Activated naive CD8-positive, alpha-beta T cell treated with anti-CD3 and anti-CD28 coated beads, Interleukin-2, amount 50 U/mL, for 24 hours (primary cell): ENCODE data around the gene TMEM108.

Experiments used
- ATAC-seq: fragments of 150-1000 bp; cut with Tn5 transposase; one replicate; pipeline ENCODE4 v1.10.0; 2021
- DNase-seq: peaks from one replicate; pipeline ENCODE4 v3.0.0; 2021
- H3K27ac Mint-ChIP-seq: one replicate; pipeline ENCODE4 v1.8.0; 2021; ENCODE audit warnings: mild to moderate bottlenecking, mixed read lengths
- H3K27me3 Mint-ChIP-seq: one replicate; pipeline ENCODE4 v1.8.0; 2021; ENCODE audit warnings: mixed read lengths
- H3K36me3 Mint-ChIP-seq: one replicate; pipeline ENCODE4 v1.8.0; 2021; ENCODE audit warnings: low read depth, mixed read lengths
- H3K4me1 Mint-ChIP-seq: one replicate; pipeline ENCODE4 v1.8.0; 2021; ENCODE audit warnings: mixed read lengths
- H3K4me3 Mint-ChIP-seq: one replicate; pipeline ENCODE4 v1.8.0; 2021; ENCODE audit warnings: mild to moderate bottlenecking, moderate library complexity, mixed read lengths
- H3K9me3 Mint-ChIP-seq: one replicate; pipeline ENCODE4 v1.8.0; 2021; ENCODE audit warnings: mixed read lengths

Gene TMEM108

GRCh38 chr3:133188996-133189395 lies 150.8 kb downstream of the TMEM108 start:
- H3K4me1 Mint-ChIP-seq, result no peaks in the 10 kb centered on the region
- no peaks in the 10 kb centered on the region for H3K9me3 Mint-ChIP-seq
- no peaks in the 10 kb centered on the region for H3K36me3 Mint-ChIP-seq
- ATAC-seq (no peak), DNase-seq (no peak)
- no peak overlapping the region for H3K27ac Mint-ChIP-seq
- peaks cover 6% of the 10 kb centered on the region for H3K27me3 Mint-ChIP-seq
- no peak overlapping the region for H3K4me3 Mint-ChIP-seq

GRCh38 chr3:133189893-133190292 lies 151.7 kb downstream of the TMEM108 start:
- Mint-ChIP-seq H3K27me3 (peaks cover 6% of the 10 kb centered on the region), H3K27ac (no peak overlapping the region), H3K4me3 (no peak overlapping the region), H3K4me1 (no peaks in the 10 kb centered on the region), H3K36me3 (no peaks in the 10 kb centered on the region), H3K9me3 (no peaks in the 10 kb centered on the region)
- ATAC-seq, result no peak
- DNase-seq, result no peak

- no peaks in the 10 kb centered on the region for H3K9me3 Mint-ChIP-seq
- DNase-seq, result no peak
- ATAC-seq, result no peak
- no peaks in the 10 kb centered on the region for H3K4me1 Mint-ChIP-seq
- peaks cover 5% of the 10 kb centered on the region for H3K27me3 Mint-ChIP-seq
- no peak overlapping the region for H3K4me3 Mint-ChIP-seq
- H3K36me3 Mint-ChIP-seq, result no peaks in the 10 kb centered on the region
- H3K27ac Mint-ChIP-seq, result no peak overlapping the region
Measured at GRCh38 chr3:133191818-133192217, 153.6 kb downstream of the TMEM108 start.

GRCh38 chr3:133192363-133192945 lies 154.3 kb downstream of the TMEM108 start:
- ATAC-seq (no peak), DNase-seq (no peak)
- H3K4me1 Mint-ChIP-seq, result no peaks in the 10 kb centered on the region
- H3K27me3 Mint-ChIP-seq, result peaks cover 5% of the 10 kb centered on the region
- no peaks in the 10 kb centered on the region for H3K9me3 Mint-ChIP-seq
- H3K27ac Mint-ChIP-seq, result no peak overlapping the region
- no peaks in the 10 kb centered on the region for H3K36me3 Mint-ChIP-seq
- H3K4me3 Mint-ChIP-seq, result no peak overlapping the region

- DNase-seq (no peak), ATAC-seq (no peak)
- Mint-ChIP-seq H3K27ac (no peak overlapping the region), H3K4me3 (no peak overlapping the region), H3K4me1 (no peaks in the 10 kb centered on the region), H3K36me3 (no peaks in the 10 kb centered on the region), H3K27me3 (peaks cover 5% of the 10 kb centered on the region), H3K9me3 (no peaks in the 10 kb centered on the region)
Measured at GRCh38 chr3:133192967-133193366, 154.8 kb downstream of the TMEM108 start.

- Mint-ChIP-seq H3K4me1 (no peaks in the 10 kb centered on the region), H3K36me3 (no peaks in the 10 kb centered on the region), H3K4me3 (no peak overlapping the region), H3K27ac (no peak overlapping the region), H3K27me3 (peaks cover 4% of the 10 kb centered on the region), H3K9me3 (peaks cover 2% of the 10 kb centered on the region)
- DNase-seq (no peak), ATAC-seq (no peak)
Measured at GRCh38 chr3:133196527-133196926, 158.3 kb downstream of the TMEM108 start.

GRCh38 chr3:133197619-133198018 lies 159.4 kb downstream of the TMEM108 start:
- no peak for ATAC-seq
- Mint-ChIP-seq H3K36me3 (no peaks in the 10 kb centered on the region), H3K27ac (no peak overlapping the region), H3K27me3 (no peaks in the 10 kb centered on the region), H3K4me1 (no peaks in the 10 kb centered on the region), H3K4me3 (no peak overlapping the region), H3K9me3 (peaks cover 7% of the 10 kb centered on the region)
- DNase-seq, result no peak

- H3K9me3 Mint-ChIP-seq, result peaks cover under 1% of the 10 kb centered on the region
- no peak overlapping the region for H3K27ac Mint-ChIP-seq
- ATAC-seq (no peak), DNase-seq (no peak)
- peaks cover 22% of the 10 kb centered on the region for H3K4me1 Mint-ChIP-seq
- H3K36me3 Mint-ChIP-seq, result no peaks in the 10 kb centered on the region
- peaks cover 11% of the 10 kb centered on the region for H3K27me3 Mint-ChIP-seq
- H3K4me3 Mint-ChIP-seq, result no peak overlapping the region
Measured at GRCh38 chr3:133206921-133207320, 168.7 kb downstream of the TMEM108 start.

GRCh38 chr3:133208184-133208583 lies 170.0 kb downstream of the TMEM108 start:
- no peak overlapping the region for H3K4me3 Mint-ChIP-seq
- no peak for ATAC-seq
- DNase-seq, result no peak
- H3K9me3 Mint-ChIP-seq, result no peaks in the 10 kb centered on the region
- H3K27ac Mint-ChIP-seq, result no peak overlapping the region
- no peaks in the 10 kb centered on the region for H3K36me3 Mint-ChIP-seq
- H3K27me3 Mint-ChIP-seq, result peaks cover 11% of the 10 kb centered on the region
- H3K4me1 Mint-ChIP-seq, result peaks cover 22% of the 10 kb centered on the region

GRCh38 chr3:133209871-133210550 lies 171.8 kb downstream of the TMEM108 start:
- Mint-ChIP-seq H3K36me3 (no peaks in the 10 kb centered on the region), H3K27me3 (peaks cover 8% of the 10 kb centered on the region), H3K4me3 (no peak overlapping the region), H3K4me1 (peaks cover 22% of the 10 kb centered on the region), H3K27ac (peak overlapping the region; percentile 41), H3K9me3 (no peaks in the 10 kb centered on the region)
- DNase-seq, result no peak
- ATAC-seq, result peak; percentile 66

- Mint-ChIP-seq H3K27ac (no peak overlapping the region), H3K36me3 (no peaks in the 10 kb centered on the region), H3K9me3 (no peaks in the 10 kb centered on the region), H3K4me3 (no peak overlapping the region), H3K27me3 (peaks cover 5% of the 10 kb centered on the region), H3K4me1 (peaks cover 22% of the 10 kb centered on the region)
- DNase-seq (no peak), ATAC-seq (no peak)
Measured at GRCh38 chr3:133210656-133211055, 172.5 kb downstream of the TMEM108 start.

GRCh38 chr3:133211449-133211848 lies 173.3 kb downstream of the TMEM108 start:
- peak; percentile 35 for ATAC-seq
- no peak for DNase-seq

GRCh38 chr3:133211856-133212255 lies 173.7 kb downstream of the TMEM108 start:
- Mint-ChIP-seq H3K36me3 (no peaks in the 10 kb centered on the region), H3K4me3 (no peak overlapping the region), H3K9me3 (no peaks in the 10 kb centered on the region), H3K4me1 (peaks cover 22% of the 10 kb centered on the region), H3K27me3 (peaks cover 5% of the 10 kb centered on the region), H3K27ac (no peak overlapping the region)
- no peak for ATAC-seq
- DNase-seq, result no peak

More at GRCh38 chr3:133211449-133211848, 173.3 kb downstream of the TMEM108 start:
- Mint-ChIP-seq H3K27ac (no peak overlapping the region), H3K27me3 (peaks cover 5% of the 10 kb centered on the region), H3K4me1 (peaks cover 22% of the 10 kb centered on the region), H3K36me3 (no peaks in the 10 kb centered on the region), H3K9me3 (no peaks in the 10 kb centered on the region), H3K4me3 (no peak overlapping the region)

GRCh38 chr3:133213937-133214336 lies 175.7 kb downstream of the TMEM108 start:
- Mint-ChIP-seq H3K4me3 (no peak overlapping the region), H3K4me1 (peaks cover 22% of the 10 kb centered on the region), H3K36me3 (no peaks in the 10 kb centered on the region), H3K27me3 (peaks cover 5% of the 10 kb centered on the region), H3K27ac (no peak overlapping the region), H3K9me3 (no peaks in the 10 kb centered on the region)
- no peak for ATAC-seq
- DNase-seq, result no peak

- Mint-ChIP-seq H3K27ac (no peak overlapping the region), H3K4me1 (no peaks in the 10 kb centered on the region), H3K4me3 (no peak overlapping the region), H3K36me3 (no peaks in the 10 kb centered on the region), H3K9me3 (peaks cover 19% of the 10 kb centered on the region), H3K27me3 (peaks cover 3% of the 10 kb centered on the region)
- ATAC-seq, result no peak
- no peak for DNase-seq
Measured at GRCh38 chr3:133227813-133228212, 189.6 kb downstream of the TMEM108 start.
